Body of pancreas (tissue), 4 donors: Measurements from ENCODE around the gene RASL12.

Experiments used
- CTCF ChIP-seq, 7 experiments: fragments of 450-650 bp in 4 of 7; fragments of 200-600 bp in 3 of 7; sonication (generic) in 3 of 7; IDR thresholded peaks; one replicate each; pipeline ENCODE4 v1.5.1; 2016 to 2019; ENCODE audit warnings: antibody characterized with exemption in 7 of 7
- POLR2A ChIP-seq, 3 donors: fragments of 450-650 bp; IDR thresholded peaks; one replicate each; pipeline ENCODE4 v1.6.1; 2016; ENCODE audit warnings: antibody characterized with exemption in 3 of 3, mild to moderate bottlenecking in 2 of 3

GRCh38 chr15:65087411-65087810 lies 19.6 kb upstream of the RASL12 start:
- no peak for TF ChIP-seq CTCF (IDR thresholded peaks at IDR 0.05)
- TF ChIP-seq POLR2A (IDR thresholded peaks at IDR 0.05) = no peak
